A673 (cell line): Measurements from ENCODE around the gene GSX2.

Experiments used
- CTCF ChIP-seq: fragments of 300-800, 200-600 bp; sonication (generic); conservative IDR thresholded peaks from 2 replicates; pipeline ENCODE4 v1.5.1; 2017; ENCODE audit warnings: low read depth, mild to moderate bottlenecking, antibody characterized with exemption, low read length, moderate library complexity, mixed read lengths
- EZH2 ChIP-seq: fragments of 200-600 bp; sonication (generic); IDR thresholded peaks from 2 replicates; pipeline ENCODE4 v1.6.1; 2017; ENCODE audit warnings: borderline replicate concordance, low read depth, mild to moderate bottlenecking, mixed read lengths, antibody characterized with exemption, low read length; ENCODE audit not compliant: poor library complexity, severe bottlenecking

- TF ChIP-seq CTCF = no peak
- TF ChIP-seq EZH2 = no peak
These were observed 49.4 kb downstream of the GSX2 start for GRCh38 chr4:54149323-54149722.
